Activated CD4-positive, CD25-positive, alpha-beta regulatory T cell treated with anti-CD3 and anti-CD28 coated beads, Interleukin-2, amount 50 U/mL, for 24 hours (primary cell): ENCODE measurements around the gene GRHPR.
"Not testable (repeated sequence)": the region's sequence is repeated elsewhere in the genome, so short reads cannot be mapped to it uniquely, and the experiment has no call there.

Experiments used
- ATAC-seq, 2 donors: fragments of 150-1000 bp; cut with Tn5 transposase; one replicate each; pipeline ENCODE4 v1.10.0; 2021; ENCODE audit warnings: mild to moderate bottlenecking in 1 of 2, moderate library complexity in 1 of 2

GRHPR gene

DNA sequence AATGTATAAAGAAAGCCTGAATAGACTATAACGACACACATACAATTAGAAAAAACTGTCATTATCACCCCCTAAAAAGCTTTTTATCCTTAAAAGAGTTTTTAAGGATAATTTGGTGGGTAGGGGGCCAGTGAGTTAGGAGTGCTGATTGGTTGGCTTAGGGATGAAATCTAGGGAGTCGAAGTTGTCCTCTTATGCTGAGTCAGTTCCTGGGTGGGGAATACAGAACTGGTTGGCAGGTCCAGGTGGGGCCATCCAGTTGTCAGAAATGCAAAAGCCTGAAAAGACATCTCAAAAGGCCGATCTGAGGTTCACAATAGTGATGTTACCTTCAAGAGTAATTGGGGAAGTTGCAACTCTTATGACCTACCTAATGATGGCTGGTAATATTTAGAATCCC, 29.1 kb downstream of the GRHPR start:
- no peak for ATAC-seq

DNA sequence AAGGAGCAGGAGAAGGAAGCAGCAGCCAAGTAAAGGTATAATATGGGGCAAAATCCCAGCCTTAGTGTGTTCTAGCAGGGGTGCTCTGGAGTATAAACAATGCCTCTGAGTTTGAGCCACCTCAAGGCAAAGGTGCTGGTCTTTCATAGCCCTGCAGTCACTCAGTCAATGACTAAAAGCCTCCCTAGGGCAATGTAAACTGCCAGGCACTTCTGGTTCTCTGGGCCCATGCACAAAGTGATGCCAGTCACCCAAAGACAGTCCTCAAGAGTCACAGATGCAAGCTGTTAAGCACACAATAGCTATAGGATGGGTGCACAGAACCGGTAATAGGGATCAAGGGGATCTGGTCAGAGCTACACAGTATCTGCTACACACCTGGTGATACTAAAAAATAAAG, 30.1 kb downstream of the GRHPR start:
- no peak for ATAC-seq

DNA sequence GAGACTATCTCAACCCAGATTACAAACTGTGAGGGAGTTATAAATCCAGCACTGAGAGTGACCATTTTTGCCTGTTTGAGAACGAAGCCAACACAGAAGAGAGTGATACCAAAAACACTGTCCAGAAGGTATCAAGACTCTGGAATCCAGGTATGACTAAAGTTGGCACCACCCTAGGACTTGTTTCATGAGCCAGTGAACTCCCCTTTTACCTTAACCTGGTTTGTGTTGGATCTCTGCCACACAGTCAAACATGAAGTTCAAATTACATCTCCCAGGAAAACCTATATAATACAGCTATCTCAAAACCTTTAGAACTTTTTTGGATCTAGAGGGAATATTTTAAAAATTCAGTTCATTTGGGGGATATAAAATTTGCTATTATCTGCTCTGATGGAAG, 31.3 kb downstream of the GRHPR start:
- no peak for ATAC-seq

DNA sequence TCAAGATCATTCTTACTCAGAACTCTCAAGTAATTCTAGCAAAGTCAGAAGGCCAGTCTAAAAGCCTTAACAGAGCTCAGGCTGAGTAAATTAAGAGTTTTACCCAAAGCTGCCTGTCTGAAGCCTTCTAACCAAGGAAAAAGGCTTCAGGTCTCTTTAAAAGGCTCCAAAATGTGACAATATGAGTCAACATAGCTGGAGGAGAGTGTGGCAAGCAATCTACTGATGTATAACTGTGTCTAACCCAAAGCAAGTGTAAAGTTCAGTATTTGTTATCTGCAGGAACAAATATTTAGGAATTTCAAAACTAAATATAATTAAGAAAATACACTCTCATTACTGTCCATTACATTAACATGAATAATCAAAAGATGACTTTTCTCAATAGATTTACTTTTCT, 31.7 kb downstream of the GRHPR start:
- ATAC-seq = no peak

DNA sequence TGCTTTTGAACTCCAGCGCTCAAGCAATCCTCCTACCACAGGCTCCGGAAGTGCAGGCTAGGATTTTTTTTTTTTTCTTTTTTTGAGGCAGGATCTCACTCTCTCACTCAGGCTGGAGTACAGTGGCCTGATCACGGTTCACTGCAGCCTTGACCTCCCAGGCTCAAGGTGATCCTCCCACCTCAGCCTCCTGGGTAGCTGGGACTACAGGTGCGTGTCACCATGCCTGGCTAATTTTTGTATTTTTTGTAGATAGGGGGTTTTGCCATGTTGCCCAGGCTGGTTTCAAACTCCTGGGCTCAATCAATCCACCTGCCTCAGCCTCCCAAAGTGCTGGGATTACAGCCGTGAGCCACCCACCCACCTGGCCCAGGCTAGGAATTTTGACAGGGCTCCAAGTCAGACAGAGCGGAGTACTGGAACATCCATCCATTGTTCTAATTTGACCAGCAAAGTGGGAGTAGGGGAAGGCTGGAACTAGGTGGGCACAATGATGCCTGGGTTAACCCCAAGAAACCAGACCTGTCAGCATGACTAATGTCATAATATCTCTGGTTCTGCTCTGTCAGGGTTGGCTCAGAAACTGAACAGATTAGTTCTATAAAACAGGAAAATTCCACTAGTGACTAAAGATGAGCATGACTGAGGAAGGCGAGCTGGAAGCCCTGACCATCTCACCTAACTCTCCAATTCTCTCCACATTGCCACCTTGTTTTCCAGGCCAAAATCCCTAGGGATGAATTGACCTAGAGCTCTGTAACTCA, 33.6 kb downstream of the GRHPR start:
- peak in 1 of 2 donors; percentile 28 for ATAC-seq

DNA sequence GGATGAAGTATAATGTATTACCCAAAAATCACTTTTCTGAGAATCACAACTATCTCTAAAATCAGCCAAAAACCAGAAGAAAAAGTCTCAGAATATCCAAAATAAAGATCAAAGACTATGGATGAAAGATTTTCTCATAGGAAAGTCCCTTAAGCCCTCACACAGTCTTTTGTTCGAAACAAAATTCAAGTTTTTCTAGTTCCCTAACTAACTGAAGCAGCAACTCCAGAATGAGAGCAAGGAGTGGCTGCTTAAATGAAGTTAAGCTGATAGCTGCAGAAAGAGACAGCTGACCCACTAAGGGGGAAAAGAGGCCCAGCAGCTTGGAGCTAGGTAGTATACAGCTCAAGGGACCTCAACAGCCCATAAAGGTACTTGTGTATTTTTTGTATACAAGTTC, 34.3 kb downstream of the GRHPR start:
- no peak for ATAC-seq

DNA sequence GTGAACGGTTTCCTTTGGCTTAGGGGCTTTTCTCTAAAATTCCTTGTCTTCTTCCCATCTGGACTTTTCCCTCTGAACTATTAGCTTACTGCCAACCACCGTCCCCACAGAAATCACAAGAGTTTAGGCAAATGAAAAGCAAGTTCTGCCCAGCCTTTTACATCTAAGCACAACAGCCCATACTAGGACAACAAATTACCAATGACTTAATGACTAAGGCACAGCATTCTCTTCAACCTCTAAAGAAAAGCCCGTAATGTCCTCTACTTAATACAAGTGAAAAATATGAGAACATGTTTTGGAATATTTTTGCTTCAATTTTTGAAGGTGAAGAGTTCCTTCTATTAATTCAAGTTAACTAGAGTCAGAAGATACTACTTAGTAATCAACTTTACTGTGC, 41.5 kb downstream of the GRHPR start:
- ATAC-seq = no peak

- peak; percentile 34 to 39 for ATAC-seq
These were observed 42.1 kb downstream of the GRHPR start for GRCh38 chr9:37464426-37465248.

DNA sequence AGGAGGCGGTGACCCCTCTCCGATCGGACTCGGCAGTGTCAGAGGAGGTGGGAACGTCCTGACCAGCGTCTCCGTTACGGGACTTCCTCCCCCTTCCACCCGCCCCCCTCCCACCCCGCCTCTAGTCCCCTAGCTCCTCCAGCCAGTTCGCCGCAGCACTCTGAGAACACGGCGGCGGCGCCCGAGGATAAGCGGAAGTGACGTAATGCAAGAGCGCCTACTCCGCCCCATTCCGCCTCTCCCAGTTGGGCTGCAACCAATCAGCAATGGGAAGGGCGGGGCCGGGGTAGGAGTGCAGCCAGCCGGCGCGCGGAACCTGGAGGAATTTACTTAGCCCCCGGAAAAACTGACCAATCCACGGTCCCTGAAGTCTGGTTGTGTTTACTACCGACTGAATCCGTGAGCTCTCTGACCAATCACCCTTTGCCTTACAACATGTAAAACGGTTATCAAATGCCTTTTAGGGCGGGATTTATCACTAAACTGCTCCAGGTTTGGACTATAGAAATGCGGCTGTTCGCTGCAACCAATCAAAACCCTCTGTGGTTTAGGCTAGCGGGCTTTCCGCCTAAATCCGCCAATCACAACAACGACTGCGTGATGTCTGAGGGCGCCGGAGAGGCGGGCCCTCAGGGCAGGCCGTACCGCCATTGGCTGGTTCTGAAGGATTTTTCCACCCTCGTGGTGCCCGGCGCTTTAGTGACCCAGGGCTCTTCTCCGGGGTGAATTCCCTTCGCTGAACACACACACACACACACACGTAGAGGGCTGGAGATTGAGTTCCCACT, 42.9 kb downstream of the GRHPR start, which contains the start of gene ZBTB5:
Gene ZBTB5, minus strand, starts transcription at position 202 of the 788 bp plus-strand sequence. CDS start 22,899 bp downstream, outside the sequence.
- ATAC-seq = peak; percentile 84 to 87

DNA sequence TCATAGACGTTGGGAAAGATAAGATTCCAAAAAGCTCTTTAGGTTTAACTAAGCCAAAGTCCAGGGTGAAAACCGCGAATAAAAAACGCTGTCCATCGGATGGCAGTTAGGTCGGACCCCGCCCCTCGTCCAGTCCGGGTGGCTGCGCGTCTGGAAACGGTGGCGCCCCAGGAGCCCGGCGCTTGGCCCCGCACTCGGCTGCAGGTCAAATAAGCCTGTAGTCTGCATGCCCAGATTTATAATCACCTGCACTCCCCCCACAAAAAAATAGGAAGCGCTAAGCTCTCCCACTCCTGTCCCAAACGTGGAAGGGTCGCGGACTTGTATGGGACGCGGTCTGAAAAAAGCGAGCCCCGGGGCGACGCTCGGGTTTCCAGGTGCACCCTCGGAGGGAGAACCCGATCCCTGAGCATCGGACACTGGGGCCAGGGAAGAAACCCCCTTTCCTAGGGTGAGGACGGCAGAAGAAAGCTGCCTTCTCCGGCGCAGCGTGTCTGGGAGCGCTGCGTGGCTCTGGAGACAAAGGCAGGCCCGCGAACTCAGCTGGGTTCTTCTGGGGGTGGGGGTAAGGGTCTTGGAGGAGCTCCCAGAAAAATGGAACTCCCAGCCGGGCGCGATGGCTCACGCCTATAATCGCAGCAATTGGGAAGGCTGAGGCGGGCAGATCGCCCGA, 43.7 kb downstream of the GRHPR start:
- ATAC-seq = no peak

DNA sequence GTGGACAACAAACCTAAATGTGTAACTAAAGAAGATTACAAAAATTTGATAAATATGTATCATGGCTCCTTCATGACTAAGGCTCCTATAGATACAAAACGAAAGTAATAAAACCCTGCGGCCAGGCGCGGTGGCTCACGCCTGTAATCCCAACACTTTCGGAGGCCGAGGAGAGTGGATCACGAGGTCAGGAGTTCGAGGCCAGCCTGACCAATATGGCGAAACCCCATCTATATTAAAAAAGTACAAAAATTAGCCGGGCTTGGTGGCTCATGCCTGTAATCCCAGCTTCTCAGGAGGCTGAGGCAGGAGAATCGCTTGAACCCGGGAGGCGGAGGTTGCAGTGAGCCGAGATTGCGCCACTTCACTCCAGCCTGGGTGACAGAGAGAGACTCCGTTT, 45.0 kb downstream of the GRHPR start:
- ATAC-seq = not testable (repeated sequence)

GRCh38 chr9:37468620-37469019, 46.1 kb downstream of the GRHPR start:
- no peak for ATAC-seq

DNA sequence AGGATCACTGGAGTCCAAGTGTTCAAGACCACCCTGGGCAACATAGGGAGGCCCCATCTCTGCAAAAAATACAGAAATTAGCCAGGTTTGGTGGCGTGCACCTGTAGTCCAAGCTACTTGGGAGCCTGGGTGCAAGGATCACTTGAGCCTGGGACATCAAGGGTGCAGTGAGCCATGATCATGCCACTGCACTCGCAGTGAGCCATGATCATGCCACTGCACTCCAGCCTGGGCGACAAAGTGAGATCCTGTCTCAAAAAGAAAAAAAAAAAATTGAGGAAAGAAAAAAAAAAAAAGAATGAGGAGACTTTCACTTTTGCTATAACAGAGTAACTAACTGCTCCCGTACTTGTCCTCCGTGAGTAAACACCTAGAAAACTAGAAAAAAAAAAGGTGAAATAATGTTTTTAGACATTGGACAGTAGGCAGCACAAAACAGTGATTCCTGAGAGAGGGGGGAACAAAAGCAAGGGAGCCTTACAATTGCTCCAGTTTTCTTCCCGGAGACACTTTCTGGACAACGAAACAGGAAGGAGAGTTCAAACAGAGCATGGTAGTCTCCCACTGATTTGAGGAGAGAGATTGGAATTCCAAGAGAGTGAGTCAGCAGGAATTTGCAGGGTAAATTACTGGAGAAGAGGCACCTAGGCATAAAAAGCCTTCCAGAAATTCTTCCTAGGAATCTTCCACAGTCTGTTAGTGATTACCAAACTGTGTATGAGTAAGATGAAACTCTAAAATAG, 49.6 kb downstream of the GRHPR start:
- ATAC-seq = no peak

DNA sequence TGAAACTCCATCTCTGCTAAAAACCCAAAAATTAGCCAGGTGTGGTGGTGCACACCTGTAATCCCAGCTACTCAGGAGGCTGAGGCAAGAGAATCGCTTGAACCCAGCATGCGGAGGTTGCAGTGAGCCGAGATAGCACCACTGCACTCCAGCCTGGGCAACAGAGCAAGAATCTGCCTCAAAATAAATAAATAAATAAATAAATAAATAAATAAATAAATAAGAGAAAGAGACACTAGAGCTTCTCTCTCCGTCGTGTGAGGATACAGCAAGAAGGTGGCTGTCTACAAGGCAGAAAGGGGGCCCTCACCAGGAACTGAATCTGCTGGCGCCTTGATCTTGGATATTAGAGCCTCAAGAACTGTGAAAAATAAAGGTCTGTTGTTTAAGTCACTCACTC, 51.5 kb downstream of the GRHPR start:
- not testable (repeated sequence) for ATAC-seq

DNA sequence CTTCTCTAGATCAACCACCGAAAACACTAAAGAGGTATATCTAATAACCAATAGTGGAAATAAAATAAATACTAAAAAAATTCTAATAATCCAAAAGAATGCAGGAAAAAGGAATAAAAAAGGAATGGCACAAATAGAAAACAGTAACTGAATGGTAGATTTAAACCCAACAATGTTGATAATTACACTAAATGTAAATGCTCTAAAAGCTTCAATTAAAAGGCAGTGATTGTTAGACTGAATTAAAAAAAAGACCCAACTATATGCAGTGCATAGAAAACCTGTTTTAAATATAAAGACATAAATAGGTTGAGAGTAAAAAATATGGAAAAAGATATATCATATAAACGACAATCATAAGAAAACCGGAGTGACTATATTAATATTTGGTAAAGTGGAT, 51.9 kb downstream of the GRHPR start:
- ATAC-seq = no peak

DNA sequence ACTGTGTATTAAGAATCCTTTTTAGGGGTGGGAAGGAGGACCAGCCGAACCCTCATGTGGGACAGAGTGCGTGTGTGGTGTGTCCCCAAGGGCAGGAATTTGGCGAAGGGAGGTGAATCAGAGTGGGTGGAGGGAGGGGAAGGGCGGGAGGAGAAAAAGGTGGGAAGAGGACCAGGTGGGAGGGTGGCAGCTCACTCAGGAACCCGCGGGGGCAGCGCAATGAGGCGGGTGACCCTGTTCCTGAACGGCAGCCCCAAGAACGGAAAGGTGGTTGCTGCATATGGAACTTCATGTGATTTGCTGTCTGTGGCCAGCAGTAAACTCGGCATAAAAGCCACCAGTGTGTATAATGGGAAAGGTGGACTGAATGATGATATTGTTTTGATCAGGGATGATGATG, 54.4 kb downstream of the GRHPR start:
- no peak for ATAC-seq

GRCh38 chr9:37477443-37477842, 54.9 kb downstream of the GRHPR start:
- ATAC-seq = not testable (repeated sequence)

DNA sequence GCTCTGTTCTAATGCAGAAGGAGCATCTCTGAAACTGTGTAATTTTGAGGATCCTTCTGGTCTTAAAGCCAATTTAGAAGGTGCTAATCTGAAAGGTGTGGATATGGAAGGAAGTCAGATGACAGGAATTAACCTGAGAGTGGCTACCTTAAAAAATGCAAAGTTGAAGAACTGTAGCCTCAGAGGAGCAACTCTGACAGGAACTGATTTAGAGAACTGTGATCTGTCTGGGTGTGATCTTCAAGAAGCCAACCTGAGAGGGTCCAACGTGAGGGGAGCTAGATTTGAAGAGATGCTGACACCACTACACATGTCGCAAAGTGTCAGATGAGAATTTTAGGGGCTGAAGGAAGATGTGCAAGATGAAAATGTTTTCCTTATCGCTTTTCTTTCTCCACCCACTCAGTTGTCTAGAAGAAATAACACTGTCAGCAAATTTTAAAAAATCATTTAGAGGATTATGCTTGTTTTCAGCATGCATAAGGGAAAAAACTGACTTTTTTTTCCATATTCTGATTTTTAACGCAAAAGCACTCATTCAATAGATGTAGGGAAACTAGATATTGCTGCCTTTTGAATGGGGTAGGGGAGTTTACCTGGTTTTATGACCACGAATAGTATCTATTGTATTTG, 55.6 kb downstream of the GRHPR start:
- not testable (repeated sequence) for ATAC-seq

DNA sequence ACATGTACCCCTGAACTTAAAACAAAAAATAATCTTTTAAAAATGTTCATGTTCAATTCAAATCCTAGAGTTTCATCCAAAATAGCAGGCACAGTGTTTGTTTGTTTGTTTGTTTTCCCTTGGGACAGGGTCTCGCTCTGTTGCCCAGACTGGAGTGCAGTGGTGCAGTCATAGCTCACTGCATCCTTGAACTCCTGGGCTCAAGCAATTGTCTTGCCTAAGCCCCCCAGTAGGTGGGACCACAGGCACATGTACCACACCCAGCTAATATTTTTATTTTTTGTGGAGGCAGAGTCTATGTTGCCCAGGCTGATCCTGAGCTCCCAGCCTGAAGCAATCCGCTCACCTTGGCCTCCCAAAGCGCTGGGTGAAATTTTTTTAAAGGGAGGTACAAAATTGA, 58.3 kb downstream of the GRHPR start:
- ATAC-seq = no peak

- peak; percentile 98 for ATAC-seq
These were observed 63.1 kb downstream of the GRHPR start, which contains the start of gene POLR1E for GRCh38 chr9:37485389-37486255. TSS of gene POLR1E (plus strand) at chr9:37485948. CDS start at chr9:37486048, 100 bp downstream.
